Midbrain (tissue), 1 donor: ENCODE measurements around the gene PABPN1.
A peak's percentile ranks its signal among the peaks of the same experiment; 100 is the strongest.
"Not testable (repeated sequence)": the region's sequence is repeated elsewhere in the genome, so short reads cannot be mapped to it uniquely, and the experiment has no call there.

Experiments
- DNase-seq: peaks from one replicate; lab custom pipeline; 2025; lab: John Stamatoyannopoulos, UW

Gene PABPN1

GRCh38 chr14:23301288-23301968, 19.8 kb upstream of the PABPN1 start:
- peak; percentile 97 for DNase-seq

- no peak for DNase-seq
Measured at GRCh38 chr14:23301969-23302289, 19.3 kb upstream of the PABPN1 start.

GRCh38 chr14:23302290-23303225, 18.7 kb upstream of the PABPN1 start, which contains the start of gene PPP1R3E:
Gene PPP1R3E (minus strand): TSS chr14:23302859. CDS start chr14:23302576, 283 bp downstream.
- DNase-seq = peak; percentile 74

GRCh38 chr14:23306412-23307145, 14.7 kb upstream of the PABPN1 start, which contains the start of gene BCL2L2:
Gene BCL2L2 (plus strand): TSS chr14:23306833. CDS start chr14:23307768, 935 bp downstream.
- peak; percentile 92 for DNase-seq

- DNase-seq = no peak
Measured at GRCh38 chr14:23307146-23307530, 14.1 kb upstream of the PABPN1 start.

- no peak for DNase-seq
Measured at GRCh38 chr14:23307687-23308644, 13.3 kb upstream of the PABPN1 start.

- no peak for DNase-seq
Measured at GRCh38 chr14:23308721-23309445, 12.4 kb upstream of the PABPN1 start.

- DNase-seq = no peak
Measured at GRCh38 chr14:23310546-23310945, 10.7 kb upstream of the PABPN1 start.

GRCh38 chr14:23316300-23316699, 5.0 kb upstream of the PABPN1 start:
- no peak for DNase-seq

GRCh38 chr14:23319746-23320583, 1.3 kb upstream of the PABPN1 start:
- DNase-seq = no peak

- DNase-seq = peak; percentile 61
Measured at GRCh38 chr14:23321572-23322547, 603 bp downstream of the PABPN1 start.

GRCh38 chr14:23322568-23323517, 1.6 kb downstream of the PABPN1 start:
- no peak for DNase-seq

- no peak for DNase-seq
Measured at GRCh38 chr14:23323838-23324454, 2.7 kb downstream of the PABPN1 start.

- DNase-seq = no peak
Measured at GRCh38 chr14:23324455-23324846, 3.2 kb downstream of the PABPN1 start.

GRCh38 chr14:23324993-23325392, 3.7 kb downstream of the PABPN1 start:
- no peak for DNase-seq

GRCh38 chr14:23325746-23326145, 4.5 kb downstream of the PABPN1 start:
- DNase-seq = not testable (repeated sequence)
